Type B pancreatic cell (in vitro differentiated cells): ENCODE measurements around the gene BACH2. TPM values are rescaled to one million over a fixed set of nuclear protein-coding genes. Genes with fewer than 3 reads are reported as not detected.

Experiments used
- DNase-seq: peaks from one replicate; pipeline ENCODE4 v3.0.0; 2021; ENCODE audit warnings: mixed read lengths; ENCODE audit not compliant: unreplicated experiment; ENCODE audit errors: extremely low spot score
- H3K27ac Mint-ChIP-seq: 2 replicates; pipeline ENCODE4 v1.8.0; 2021; ENCODE audit warnings: mild to moderate bottlenecking, mixed read lengths
- H3K27me3 Mint-ChIP-seq: 2 replicates; pipeline ENCODE4 v1.8.0; 2021; ENCODE audit warnings: mixed read lengths
- H3K36me3 Mint-ChIP-seq: 2 replicates; pipeline ENCODE4 v1.8.0; 2021; ENCODE audit warnings: mixed read lengths
- H3K4me1 Mint-ChIP-seq: one replicate; pipeline ENCODE4 v1.8.0; 2021; ENCODE audit warnings: mixed read lengths; ENCODE audit not compliant: unreplicated experiment
- H3K4me3 Mint-ChIP-seq: 2 replicates; pipeline ENCODE4 v1.8.0; 2021; ENCODE audit warnings: mild to moderate bottlenecking, mixed read lengths
- H3K9me3 Mint-ChIP-seq: 2 replicates; pipeline ENCODE4 v1.8.0; 2021; ENCODE audit warnings: mixed read lengths
- total RNA-seq: library from RNA; stranded (reverse); gene quantifications from 2 replicates; pipeline ENCODE4 v1.2.1, GENCODE V29; 2021; ENCODE audit warnings: low replicate concordance
- TF ChIP-seq, protein P1 (sequence below): fragments of 200-600 bp; sonication (generic); conservative IDR thresholded peaks from 2 replicates; pipeline ENCODE4 v1.5.0; 2021; ENCODE audit warnings: antibody characterized with exemption, mild to moderate bottlenecking

BACH2 gene
- total RNA-seq, 1 donor from 2014 or later = 33.5 TPM

DNA sequence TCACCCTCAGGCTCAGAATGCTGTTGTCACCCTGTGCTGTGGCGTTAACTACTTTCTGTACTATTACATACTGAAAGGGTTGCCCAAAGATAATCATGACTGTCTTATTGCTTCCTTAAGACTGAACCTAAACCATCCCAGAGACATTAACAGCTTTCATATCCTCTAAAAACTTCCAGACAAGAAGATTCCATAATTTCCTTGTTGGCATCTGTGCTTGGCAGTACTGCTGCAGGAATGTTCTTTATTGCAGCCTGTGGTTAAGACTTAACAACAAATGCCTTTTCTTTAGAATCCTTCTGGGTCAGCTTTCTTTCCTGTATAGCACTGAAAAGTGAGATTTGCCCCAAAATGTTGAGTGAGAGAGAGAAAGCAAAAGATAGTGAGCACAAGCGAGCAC is 292.7 kb downstream of the BACH2 start:
- peaks cover 5% of the 10 kb centered on the region for H3K4me1 Mint-ChIP-seq
- peaks cover 18% of the 10 kb centered on the region for H3K36me3 Mint-ChIP-seq
- H3K4me3 Mint-ChIP-seq = no peak overlapping the region
- no peaks in the 10 kb centered on the region for H3K27me3 Mint-ChIP-seq
- no peak for DNase-seq
- no peak overlapping the region for H3K27ac Mint-ChIP-seq
- no peaks in the 10 kb centered on the region for H3K9me3 Mint-ChIP-seq
- TF ChIP-seq, protein P1, sequence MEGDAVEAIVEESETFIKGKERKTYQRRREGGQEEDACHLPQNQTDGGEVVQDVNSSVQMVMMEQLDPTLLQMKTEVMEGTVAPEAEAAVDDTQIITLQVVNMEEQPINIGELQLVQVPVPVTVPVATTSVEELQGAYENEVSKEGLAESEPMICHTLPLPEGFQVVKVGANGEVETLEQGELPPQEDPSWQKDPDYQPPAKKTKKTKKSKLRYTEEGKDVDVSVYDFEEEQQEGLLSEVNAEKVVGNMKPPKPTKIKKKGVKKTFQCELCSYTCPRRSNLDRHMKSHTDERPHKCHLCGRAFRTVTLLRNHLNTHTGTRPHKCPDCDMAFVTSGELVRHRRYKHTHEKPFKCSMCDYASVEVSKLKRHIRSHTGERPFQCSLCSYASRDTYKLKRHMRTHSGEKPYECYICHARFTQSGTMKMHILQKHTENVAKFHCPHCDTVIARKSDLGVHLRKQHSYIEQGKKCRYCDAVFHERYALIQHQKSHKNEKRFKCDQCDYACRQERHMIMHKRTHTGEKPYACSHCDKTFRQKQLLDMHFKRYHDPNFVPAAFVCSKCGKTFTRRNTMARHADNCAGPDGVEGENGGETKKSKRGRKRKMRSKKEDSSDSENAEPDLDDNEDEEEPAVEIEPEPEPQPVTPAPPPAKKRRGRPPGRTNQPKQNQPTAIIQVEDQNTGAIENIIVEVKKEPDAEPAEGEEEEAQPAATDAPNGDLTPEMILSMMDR = no peak

DNA sequence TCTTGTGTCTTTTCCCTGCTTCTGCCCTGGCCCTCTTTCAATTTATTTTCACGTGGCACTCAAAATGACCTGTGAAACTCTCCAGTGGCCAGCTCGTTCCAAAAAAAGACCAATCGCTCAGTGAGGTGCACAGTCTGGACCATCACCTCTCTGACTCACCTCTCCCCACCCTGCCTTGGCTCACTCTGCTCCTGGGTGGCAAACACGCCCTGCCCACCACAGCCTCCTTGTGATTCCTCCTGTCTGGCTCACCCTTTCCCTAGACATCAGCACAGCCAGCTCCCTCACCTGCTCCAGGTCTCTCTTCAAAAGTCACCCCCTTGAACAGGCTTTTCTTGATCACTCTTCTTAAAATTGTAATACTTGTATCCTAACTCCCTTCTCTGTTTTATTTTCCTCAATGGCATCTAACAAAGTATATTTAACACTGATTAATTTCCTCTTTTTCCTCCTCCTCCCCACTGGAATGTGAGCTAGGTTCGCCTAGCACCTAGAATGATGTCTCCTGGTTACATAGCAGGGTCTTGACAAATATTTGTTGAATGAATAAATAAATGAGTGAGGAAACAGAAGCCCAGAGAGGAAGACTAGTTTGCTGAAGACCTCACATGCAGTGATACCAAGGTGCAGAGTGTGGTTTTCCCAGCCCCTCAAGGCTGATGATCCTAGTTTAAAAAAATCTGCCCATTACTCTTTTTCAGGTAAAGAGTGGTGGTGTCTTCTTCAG is 293.4 kb downstream of the BACH2 start:
- H3K4me1 Mint-ChIP-seq = peaks cover 5% of the 10 kb centered on the region
- H3K27me3 Mint-ChIP-seq = no peaks in the 10 kb centered on the region
- H3K27ac Mint-ChIP-seq = no peak overlapping the region
- no peak overlapping the region for H3K4me3 Mint-ChIP-seq
- no peak for DNase-seq
- no peaks in the 10 kb centered on the region for H3K9me3 Mint-ChIP-seq
- TF ChIP-seq, protein P1 = no peak
- peaks cover 13% of the 10 kb centered on the region for H3K36me3 Mint-ChIP-seq

DNA sequence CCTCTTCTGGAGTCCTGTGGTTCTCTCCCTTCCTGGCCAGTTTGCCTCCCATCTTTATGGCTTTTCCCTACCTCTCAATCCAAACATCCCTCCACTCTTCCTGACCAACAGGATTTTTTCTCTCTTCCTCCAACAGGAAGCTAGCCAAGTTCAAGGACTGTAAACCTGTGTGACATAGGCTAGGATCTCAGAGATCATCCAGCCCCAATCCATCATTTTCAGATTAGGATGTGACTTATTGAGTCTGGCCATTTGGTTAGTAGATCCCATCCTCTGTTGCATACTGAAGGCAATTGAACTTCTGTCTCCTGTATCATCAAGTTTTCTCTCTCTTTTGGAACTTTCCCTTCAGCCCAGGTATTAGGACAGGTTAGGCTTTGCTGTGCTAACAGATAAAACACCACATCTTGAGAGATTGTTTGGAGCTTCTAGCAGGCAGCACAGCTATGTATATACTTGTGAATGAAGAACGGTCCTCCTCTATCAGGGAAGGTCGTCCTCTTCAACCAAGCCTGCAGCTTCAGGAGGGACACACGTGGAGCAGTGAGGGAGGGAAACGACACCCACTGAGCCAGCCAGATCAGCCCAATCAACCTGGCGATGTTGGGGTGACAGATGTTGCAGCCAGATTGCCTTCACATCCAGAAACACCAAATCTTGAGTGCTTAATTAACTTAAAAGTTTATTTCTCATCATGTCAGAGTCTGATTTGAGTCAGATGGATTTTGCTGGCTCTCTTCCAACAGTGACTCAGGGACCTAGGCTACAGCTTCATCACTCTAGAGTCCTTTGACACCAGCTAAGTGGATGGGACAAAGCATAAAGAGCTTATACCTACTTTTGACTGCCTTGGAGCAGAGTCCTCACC is 295.5 kb downstream of the BACH2 start:
- DNase-seq = no peak

DNA sequence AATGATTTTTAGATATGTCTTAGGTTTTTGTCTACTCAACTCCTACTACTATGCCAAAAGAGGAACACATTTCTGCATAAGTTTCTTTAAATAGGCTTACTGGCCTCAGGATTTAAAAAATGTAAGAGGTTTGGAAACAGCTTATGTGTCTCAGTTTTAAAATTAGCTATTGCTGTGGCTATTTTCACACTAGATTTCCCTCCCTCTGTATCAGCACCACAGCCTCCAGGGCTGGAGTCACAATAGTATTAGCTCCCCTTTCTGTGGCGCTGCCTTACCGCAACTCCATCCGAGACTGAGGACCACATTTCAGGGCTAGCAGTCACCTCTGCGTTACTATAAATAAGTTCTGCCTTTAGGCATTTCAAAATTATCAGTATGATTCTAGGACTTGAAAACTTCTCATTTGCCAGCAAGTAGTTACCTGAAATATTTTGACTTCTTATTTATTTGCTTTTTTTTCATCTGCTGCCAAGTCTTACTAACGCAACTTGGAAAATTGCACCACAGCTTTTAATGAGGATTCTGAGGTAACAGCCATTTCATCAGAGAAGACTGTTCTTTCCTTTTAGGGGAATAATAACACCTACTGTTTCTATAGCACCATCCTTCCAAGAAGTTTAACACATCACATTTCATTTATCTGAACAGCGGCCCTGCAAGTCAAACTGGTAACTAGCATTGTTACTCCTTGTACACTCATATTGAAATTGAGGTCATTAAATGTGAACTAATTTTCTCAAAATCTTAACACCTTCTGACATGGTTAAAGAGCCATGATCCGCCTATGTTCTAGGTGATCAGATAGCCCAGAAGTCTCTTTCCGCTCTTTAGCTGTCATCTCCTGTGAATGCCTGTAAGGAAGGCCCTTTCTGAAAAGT is 296.5 kb downstream of the BACH2 start:
- Mint-ChIP-seq H3K27ac (no peak overlapping the region), H3K9me3 (no peaks in the 10 kb centered on the region), H3K36me3 (peaks cover 13% of the 10 kb centered on the region), H3K4me3 (no peak overlapping the region), H3K27me3 (no peaks in the 10 kb centered on the region), H3K4me1 (peaks cover 5% of the 10 kb centered on the region)
- no peak for DNase-seq
- TF ChIP-seq, protein P1 = no peak

More for the DNA sequence above, 295.5 kb downstream of the BACH2 start:
- no peak overlapping the region for H3K27ac Mint-ChIP-seq
- TF ChIP-seq, protein P1 = no peak
- H3K9me3 Mint-ChIP-seq = no peaks in the 10 kb centered on the region
- H3K36me3 Mint-ChIP-seq = peaks cover 13% of the 10 kb centered on the region
- H3K4me3 Mint-ChIP-seq = no peak overlapping the region
- peaks cover 5% of the 10 kb centered on the region for H3K4me1 Mint-ChIP-seq
- no peaks in the 10 kb centered on the region for H3K27me3 Mint-ChIP-seq

DNA sequence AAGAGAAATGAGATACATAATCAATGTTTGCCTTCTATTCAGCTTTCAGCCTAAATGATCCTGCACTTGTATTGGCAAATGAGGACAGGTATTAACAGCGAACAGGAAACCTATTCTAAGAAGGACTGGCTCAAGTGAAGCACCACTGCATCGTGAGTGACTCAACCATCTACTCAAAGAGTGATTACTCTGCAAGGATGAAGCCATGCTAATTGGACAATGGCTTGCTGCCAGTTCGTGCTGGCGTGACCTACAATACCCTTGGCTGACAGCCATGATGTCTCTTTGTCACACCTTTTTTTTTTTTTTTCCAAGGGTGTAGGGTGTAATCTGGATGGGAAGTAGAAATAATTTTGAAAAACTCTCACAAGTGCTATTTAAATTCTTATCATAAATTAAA is 297.5 kb downstream of the BACH2 start:
- Mint-ChIP-seq H3K36me3 (peaks cover 13% of the 10 kb centered on the region), H3K4me3 (no peak overlapping the region), H3K9me3 (no peaks in the 10 kb centered on the region), H3K27ac (no peak overlapping the region), H3K4me1 (peaks cover 5% of the 10 kb centered on the region), H3K27me3 (no peaks in the 10 kb centered on the region)
- no peak for DNase-seq
- TF ChIP-seq, protein P1 = no peak
